ENCODE measurements around the gene MARCO.
"Not testable (repeated sequence)": the region's sequence is repeated elsewhere in the genome, so short reads cannot be mapped to it uniquely, and the experiment has no call there.

Gene MARCO

DNA sequence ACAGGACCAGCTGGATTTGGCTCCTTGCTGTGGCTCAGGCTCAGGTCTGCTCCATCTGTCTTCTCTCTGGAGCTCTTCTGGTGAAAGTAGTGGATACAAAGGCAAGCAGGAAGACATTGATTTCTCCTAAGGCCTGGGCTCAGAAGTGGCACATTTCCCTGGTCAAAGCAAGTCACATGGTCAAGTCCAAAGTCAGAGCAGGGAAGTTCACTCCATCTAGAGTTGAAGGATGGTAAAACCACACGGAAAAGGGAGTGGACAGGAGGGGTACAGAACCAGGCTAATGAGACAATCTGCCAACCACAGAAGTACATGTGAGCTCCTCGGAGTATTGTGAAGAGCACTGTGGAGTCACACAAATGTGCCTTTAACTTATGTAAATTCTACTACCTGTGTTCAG, 66.1 kb downstream of the MARCO start:
- no peak for DNase-seq

DNA sequence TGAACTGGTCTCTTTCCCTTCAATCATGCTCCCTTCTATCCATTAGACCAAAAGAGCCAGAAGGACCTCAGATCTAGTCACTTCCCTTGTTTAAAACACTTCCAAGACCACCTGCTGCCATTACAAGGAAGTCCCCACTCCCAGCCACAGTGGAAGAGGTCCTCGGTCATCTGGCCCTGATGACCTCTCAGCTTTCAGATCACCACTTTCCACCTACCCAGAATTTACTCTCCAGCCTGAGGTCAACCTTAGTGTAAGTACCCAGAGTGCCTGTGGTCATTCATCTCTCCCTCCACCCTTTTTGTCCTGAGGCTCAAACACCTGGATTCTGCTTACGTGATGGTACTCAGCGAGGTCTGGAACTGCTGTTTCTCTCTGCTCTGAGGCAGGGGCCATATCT, 67.1 kb downstream of the MARCO start:
- no peak for DNase-seq

DNA sequence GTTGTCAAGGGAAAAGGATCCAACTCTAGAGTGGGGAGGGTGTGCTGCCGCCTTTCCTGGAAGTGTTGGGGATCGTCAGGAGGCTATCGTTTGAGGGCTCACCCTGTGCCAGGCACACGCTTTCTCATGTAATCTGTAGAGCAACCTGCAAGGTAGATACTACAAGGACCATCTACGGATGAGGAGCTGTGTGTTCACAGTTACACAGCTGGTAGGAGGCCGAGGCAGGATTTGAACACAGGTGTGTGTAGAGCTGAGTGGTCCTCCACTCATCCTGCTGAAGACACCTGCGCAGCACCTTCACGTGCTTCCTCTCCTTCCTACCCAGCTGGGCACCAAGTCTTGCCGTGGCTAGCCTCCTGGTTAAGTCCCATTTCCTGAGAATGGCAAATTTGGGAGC, 68.3 kb downstream of the MARCO start:
- DNase-seq, result no peak

DNA sequence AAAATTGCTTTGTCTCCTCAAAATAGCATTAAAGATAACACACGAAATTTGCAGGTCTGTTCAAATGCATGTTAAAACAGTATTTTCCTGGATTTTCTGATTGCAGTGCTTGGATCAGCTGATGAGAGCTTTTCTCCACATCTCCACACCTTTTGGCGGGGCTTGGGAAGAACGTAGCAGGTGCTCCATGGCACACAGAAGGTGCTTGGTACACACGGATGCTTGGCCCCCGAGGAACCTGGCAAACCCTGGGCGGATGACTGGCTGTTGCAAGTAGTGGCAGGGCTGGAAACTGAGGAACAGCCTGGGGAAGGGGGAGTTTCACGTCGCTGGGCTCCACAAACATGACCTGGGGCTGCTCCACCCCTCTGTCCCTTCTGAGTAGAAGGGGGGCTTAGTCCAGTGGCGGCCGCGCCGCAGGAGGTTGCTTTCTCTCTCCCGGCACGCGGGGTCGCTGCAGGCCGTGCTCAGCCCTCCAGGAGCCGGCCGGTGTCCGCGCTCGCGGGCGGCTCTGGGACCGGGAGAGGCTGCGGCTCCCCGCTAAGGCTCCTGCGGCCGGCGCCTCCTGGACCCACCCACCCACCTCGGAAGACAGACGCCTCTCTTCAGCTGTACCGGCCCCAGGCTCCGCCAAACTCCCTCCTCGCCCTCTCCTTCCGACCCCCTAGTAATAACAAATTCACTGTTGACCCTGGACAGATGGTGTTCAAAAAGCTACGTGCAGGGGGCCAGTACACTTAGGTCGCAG, 69.3 kb downstream of the MARCO start:
- no peak for DNase-seq

DNA sequence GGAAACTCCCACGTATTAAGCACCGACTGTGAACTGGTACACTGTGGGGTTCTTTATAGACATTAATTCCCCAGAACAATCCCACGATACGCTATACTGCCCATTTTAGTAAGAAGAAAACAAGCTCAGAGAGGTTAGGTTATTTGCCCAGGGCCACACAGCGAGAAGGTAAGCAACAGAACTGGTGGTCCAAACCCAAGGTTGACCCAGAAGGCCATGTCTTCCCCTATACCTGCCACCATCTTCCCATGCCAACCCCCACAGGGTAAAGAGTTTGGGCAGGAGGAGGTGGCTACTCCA, 69.9 kb downstream of the MARCO start:
- DNase-seq, result no peak

DNA sequence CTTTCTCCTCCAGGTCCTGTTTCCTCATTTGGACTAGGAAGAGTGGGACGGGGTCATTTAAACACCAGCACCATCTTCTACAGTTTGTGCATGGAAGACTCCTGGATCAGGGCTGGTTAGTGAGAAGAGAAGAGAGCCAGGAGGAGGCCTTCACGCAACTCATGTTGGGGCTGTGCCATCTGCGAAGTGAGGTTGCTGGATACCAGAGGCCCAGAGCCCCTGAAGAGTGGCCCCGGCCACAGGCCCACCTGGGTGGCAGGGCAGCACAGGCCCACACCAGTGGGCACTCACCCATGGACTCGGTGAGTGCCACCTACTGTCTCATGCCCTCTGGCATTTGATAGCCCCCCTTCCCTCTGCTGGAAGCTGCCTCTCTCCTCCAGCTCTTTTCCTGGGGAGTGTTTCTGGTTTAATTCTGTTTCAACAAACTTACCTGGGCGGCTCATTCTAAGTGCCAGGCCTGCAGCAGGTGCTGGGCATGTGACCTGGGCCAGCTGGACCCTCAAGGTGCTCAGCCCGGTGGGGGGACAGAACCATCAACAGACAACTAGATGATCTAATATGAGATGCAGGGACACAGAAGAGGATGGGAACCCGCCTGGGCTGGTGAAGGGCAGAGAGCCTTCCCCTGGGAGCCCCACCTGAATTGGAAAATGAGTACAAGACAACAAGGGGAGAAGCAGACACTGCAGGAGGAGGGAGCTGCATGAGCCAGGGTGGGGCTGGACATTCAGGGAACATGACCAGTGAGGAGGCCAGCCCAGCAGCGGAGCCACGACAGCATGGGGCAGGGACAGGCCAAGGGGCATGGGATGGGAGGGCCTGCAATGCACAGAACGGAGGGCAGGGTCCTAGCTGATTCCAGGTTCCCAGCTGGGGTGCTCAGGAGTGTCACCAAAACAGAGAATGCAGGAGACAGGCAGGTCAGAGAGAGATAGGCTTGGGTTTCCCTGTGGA, 70.6 kb downstream of the MARCO start:
- no peak for DNase-seq

DNA sequence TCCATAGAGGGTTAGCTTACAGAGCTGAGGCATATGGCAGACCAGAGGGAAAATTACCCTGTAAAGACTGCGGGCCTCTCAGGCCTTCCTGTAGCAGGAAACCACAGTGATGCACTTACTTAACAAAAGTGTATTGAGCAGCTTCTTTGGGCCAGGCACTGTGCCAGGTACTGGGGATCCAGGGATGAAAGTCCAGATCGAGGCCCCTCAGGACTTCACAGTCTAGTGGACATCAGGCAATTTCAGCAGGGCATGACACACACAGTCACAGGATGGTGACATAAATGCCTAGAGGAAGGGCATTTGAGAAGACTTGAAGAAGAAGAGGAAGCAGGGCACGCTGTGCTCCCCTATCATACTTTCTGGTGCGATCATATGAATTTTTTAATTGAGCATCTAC, 71.7 kb downstream of the MARCO start:
- DNase-seq, result no peak

GRCh38 chr2:119015845-119016244, 73.9 kb downstream of the MARCO start:
- DNase-seq, result no peak

- DNase-seq, result no peak
Measured at GRCh38 chr2:119019521-119019920, 77.5 kb downstream of the MARCO start.

- no peak for DNase-seq
Measured at GRCh38 chr2:119022678-119023077, 80.7 kb downstream of the MARCO start.

DNA sequence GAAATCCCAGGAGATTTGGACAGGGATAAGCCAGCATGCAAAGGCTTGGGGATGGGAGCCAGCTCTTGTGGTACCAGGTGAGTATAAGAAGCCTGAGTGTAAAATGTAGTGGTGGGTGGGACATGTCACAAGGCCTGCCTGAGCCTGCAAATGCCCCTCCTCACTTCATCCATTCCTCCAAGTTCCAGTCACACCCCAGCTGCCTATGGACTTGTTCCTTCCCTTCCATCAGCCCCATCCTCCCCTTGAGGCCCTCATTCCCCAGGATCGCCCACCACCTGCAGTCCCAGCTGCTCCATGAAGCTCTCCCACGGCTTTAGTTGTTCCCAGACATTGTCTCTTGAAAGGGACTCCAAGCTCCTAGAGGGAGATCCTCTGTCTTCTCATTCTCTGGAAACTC, 81.5 kb downstream of the MARCO start:
- no peak for DNase-seq

- no peak for DNase-seq
Measured at GRCh38 chr2:119024152-119024551, 82.2 kb downstream of the MARCO start.

GRCh38 chr2:119024568-119024967, 82.6 kb downstream of the MARCO start:
- DNase-seq, result no peak

DNA sequence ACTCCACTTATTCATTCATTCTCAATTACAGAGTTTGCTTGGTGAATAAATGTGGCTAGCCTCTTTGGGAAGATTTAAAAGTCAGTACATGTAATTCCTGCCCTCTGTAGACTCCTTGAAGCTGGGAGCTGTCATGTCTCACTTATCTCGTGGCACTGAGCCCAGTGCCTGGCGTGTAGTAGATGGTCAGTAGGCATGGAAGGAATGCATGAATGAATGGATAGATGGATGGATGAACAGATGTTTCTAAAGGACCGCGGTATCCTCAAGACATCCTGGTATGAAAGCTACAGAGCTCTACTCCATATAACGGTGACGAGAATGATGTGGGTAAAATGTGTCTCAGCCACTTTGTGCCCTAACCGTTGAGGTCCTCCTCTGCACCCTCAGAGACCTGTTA, 83.0 kb downstream of the MARCO start:
- DNase-seq, result no peak

GRCh38 chr2:119025762-119026351, 83.9 kb downstream of the MARCO start:
- DNase-seq, result no peak

DNA sequence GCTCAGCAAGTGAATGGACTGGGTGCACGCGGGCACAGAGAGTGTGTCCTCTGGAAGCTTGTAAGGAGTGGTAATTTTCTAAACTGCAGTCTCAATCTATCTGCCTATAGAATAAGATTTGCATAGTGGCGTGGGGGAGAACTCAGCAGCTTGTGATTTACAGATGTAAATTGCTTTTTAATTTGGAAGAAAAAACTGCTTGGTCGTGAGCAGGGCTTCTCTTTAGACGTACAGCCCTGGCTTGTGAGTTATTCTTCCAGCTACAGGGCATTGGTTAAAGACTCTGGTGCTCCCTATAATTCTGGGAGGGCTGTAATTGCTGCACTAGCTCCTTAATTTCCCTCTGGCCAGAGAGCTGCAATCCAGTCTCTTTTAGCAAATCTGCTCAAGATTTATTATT, 84.9 kb downstream of the MARCO start:
- no peak for DNase-seq

GRCh38 chr2:119028327-119029174, 86.6 kb downstream of the MARCO start:
- DNase-seq, result no peak

DNA sequence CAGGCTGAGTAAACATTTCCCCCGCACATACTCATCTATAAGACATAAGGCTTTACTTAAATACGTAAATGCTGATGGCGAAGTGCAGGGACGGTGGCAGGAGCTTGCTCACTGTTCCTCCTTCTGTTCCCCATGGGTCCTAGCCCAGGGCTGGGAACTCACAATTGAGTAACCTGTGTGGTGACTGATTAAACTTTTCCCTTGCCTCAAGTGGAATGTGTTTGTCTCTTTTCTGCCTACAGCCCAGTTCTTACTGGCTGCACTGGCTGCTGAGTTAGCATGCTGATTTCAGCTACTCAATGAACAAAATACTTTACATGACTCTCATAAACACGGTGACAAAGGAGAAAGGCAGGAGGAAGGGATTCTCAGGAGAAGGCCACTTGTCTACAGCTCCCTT, 87.3 kb downstream of the MARCO start:
- no peak for DNase-seq

GRCh38 chr2:119037922-119038321, 95.9 kb downstream of the MARCO start:
- DNase-seq, result not testable (repeated sequence)

DNA sequence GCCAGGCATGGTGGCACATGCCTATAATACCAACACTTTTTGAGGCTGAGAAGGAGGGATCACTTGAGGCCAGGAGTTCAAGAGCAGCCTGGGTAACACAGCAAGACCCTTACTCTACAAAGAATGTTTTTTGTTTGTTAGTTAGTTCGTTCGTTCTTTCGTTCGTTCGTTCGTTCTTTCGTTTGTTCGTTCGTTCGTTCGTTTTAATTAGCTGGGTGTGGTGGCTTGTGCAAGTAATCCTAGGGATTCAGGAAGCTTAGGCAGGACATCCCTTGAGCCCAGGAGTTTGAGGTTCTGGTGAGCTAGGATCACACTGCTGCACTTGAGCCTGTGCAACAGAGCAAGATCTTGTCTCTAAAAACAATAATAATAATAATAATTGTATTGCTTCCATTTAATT, 98.7 kb downstream of the MARCO start:
- no peak for DNase-seq

Measured in CD4-positive, alpha-beta T cell treated with Interleukin-6 for 4 hours (primary cell).